PC-3 (cell line): ENCODE measurements around the gene SLC1A5.

Experiments
- CTCF ChIP-seq: fragments of 300-600 bp; sonication (generic); conservative IDR thresholded peaks from 2 replicates; pipeline ENCODE4 v1.5.1; 2017; ENCODE audit warnings: antibody characterized with exemption, low read depth, mild to moderate bottlenecking, low read length
- EZH2 ChIP-seq: fragments of 300-600 bp; sonication (generic); IDR thresholded peaks from one replicate; pipeline ENCODE4 v1.6.1; 2017; ENCODE audit warnings: antibody characterized with exemption, mild to moderate bottlenecking, low read length; ENCODE audit not compliant: unreplicated experiment

GRCh38 chr19:46788968-46789338 lies 559 bp upstream of the SLC1A5 start:
- TF ChIP-seq CTCF (no peak), EZH2 (no peak)
